Spleen (tissue), 11 donors: ENCODE measurements around the gene ARL6. TPM values are rescaled to one million over a fixed set of nuclear protein-coding genes. Genes with fewer than 3 reads are reported as not detected.

Source experiments
- DNase-seq: peaks from one replicate; pipeline ENCODE4 v3.0.0-alpha.2; 2020
- H3K27ac ChIP-seq, 8 donors: fragments of 200-600 bp; sonication (generic) in 7 of 8; 1 replicate in 4 of 8; 2 replicates in 4 of 8; pipeline versions ENCODE4 v1.5.0 to v1.8.0; 2016 to 2021; ENCODE audit warnings: inconsistent platforms in 4 of 8, mild to moderate bottlenecking in 4 of 8, moderate library complexity in 1 of 8
- H3K27me3 ChIP-seq, 7 donors: fragments of 200-600 bp; sonication (generic) in 6 of 7; replicated peaks in 1 of 7; 1 replicate in 4 of 7; 2 replicates in 3 of 7; pipeline versions ENCODE4 v1.5.0 to v1.8.0; 2016 to 2021; ENCODE audit warnings: inconsistent platforms in 3 of 7, mild to moderate bottlenecking in 1 of 7
- H3K36me3 ChIP-seq, 6 donors: fragments of 200-600 bp; sonication (generic) in 5 of 6; 1 replicate in 4 of 6; 2 replicates in 2 of 6; pipeline versions ENCODE4 v1.5.0 to v1.8.0; 2016 to 2021; ENCODE audit warnings: inconsistent platforms in 2 of 6
- H3K4me1 ChIP-seq, 6 donors: fragments of 200-600 bp; sonication (generic) in 5 of 6; 1 replicate in 3 of 6; 2 replicates in 3 of 6; pipeline versions ENCODE4 v1.5.0 to v1.8.0; 2016 to 2021; ENCODE audit warnings: inconsistent platforms in 3 of 6
- H3K4me3 ChIP-seq, 8 donors: fragments of 200-600 bp; sonication (generic) in 7 of 8; 1 replicate in 4 of 8; 2 replicates in 4 of 8; pipeline versions ENCODE4 v1.5.0 to v1.8.0; 2016 to 2021; ENCODE audit warnings: inconsistent platforms in 4 of 8, mild to moderate bottlenecking in 4 of 8, moderate library complexity in 2 of 8
- H3K9me3 ChIP-seq, 8 donors: fragments of 200-600 bp; sonication (generic) in 7 of 8; 1 replicate in 4 of 8; 2 replicates in 4 of 8; pipeline versions ENCODE4 v1.5.0 to v1.8.0; 2016 to 2021; ENCODE audit warnings: inconsistent platforms in 4 of 8
- CTCF ChIP-seq, 11 experiments: fragments of 200-600 bp in 7 of 11; fragments of 450-650 bp in 4 of 11; sonication (generic) in 4 of 11; IDR thresholded peaks in 8 of 11; conservative IDR thresholded peaks in 3 of 11; 1 replicate in 7 of 11; 2 replicates in 4 of 11; pipeline versions ENCODE4 v1.4.0 to v1.8.0; 2016 to 2021; ENCODE audit warnings: antibody characterized with exemption in 11 of 11, inconsistent platforms in 4 of 11, mild to moderate bottlenecking in 1 of 11
- POLR2A ChIP-seq, 3 donors: fragments of 450-650 bp; IDR thresholded peaks; one replicate each; pipeline ENCODE4 v1.5.1; 2017; ENCODE audit warnings: antibody characterized with exemption in 3 of 3, mild to moderate bottlenecking in 1 of 3
- POLR2AphosphoS5 ChIP-seq, 3 donors: sonication (generic); formaldehyde crosslinking; IDR thresholded peaks; one replicate each; pipeline ENCODE4 v1.5.1; 2017; ENCODE audit warnings: antibody characterized with exemption in 3 of 3
- WGBS, 5 donors: extraction: QIAGEN DNeasy Blood & Tissue Kit in 3 of 5; methylation state at CpG; one replicate each; pipeline versions ENCODE4 v1.1.5 to v1.1.7; 2013 to 2018; 5-methylcytosine and 5-hydroxymethylcytosine counted together
- intact Hi-C: fragments of 100-400 bp; cut with DNase I; formaldehyde crosslinking; loops from one replicate; pipeline ENCODE4 v1.15.0; 2023; ENCODE audit warnings: low total_unique reads
- polyA plus RNA-seq, 3 donors: library from polyadenylated mRNA; stranded (reverse); fragments of 200-250 nt; gene quantifications; one replicate each; pipeline ENCODE4 v1.2.1, GENCODE V29; 2013
- total RNA-seq, 7 donors: library from RNA; depleted of rRNA in 3 of 7; stranded (reverse); fragments of >200 nt in 3 of 7; fragmentation: NEBNext Ultra II Directional in 4 of 7; extraction: Animal tissue kit (Norgen Biotek cat#: 25700) in 4 of 7; gene quantifications; one replicate each; pipeline versions ENCODE4 v1.1.0 to v1.2.1, GENCODE V29; 2016 to 2021
- donor health status: healthy with polysubstance abuse.
- donor health status: DM: no; HTN: no; CAD: no; lungs with moderate emphysema.
- donor health status: DM: no; HTN: no; CAD: no.
- donor health status: Bipolar disorder and iron deficiency.
- donor health status: healthy.
- donor health status: DM: no; HTN: no; CAD: no.
- donor health status: DM: yes; HTN: yes; CAD: no.

The ARL6 gene
- total and polyA plus RNA-seq, 10 donors: 1.3 to 6.9 (median 4.7) TPM

- Histone ChIP-seq H3K4me1 (peaks cover 0 to 3% (median 0%) of the 10 kb centered on the region in 6 donors), H3K4me3 (no peak overlapping the region), H3K9me3 (no peaks in the 10 kb centered on the region), H3K36me3 (no peaks in the 10 kb centered on the region), H3K27me3 (peaks cover 0 to 11% (median 0%) of the 10 kb centered on the region in 7 donors), H3K27ac (no peak overlapping the region)
- intact Hi-C loops: no loop called here
- TF ChIP-seq POLR2AphosphoS5 (IDR thresholded peaks at IDR 0.05) (no peak), POLR2A (IDR thresholded peaks at IDR 0.05) (no peak)
- DNase-seq: no peak
- WGBS, 5 donors: 71 to 86% (median 82%) methylated on average over 2 of the region's 2 CpGs
Observed at GRCh38 chr3:97721446-97721845, 43.1 kb upstream of the ARL6 start.

GRCh38 chr3:97736928-97737327, 27.6 kb upstream of the ARL6 start:
- peak overlapping the region in 3 of 8 donors; percentile 35 to 49 (median 42) for H3K27ac ChIP-seq
- H3K4me3 ChIP-seq: no peak overlapping the region
- intact Hi-C loops: no loop called here
- DNase-seq: no peak
- 19 to 42% (median 35%) methylated on average over 3 of the region's 3 CpGs for WGBS, 5 donors
- no peak for TF ChIP-seq POLR2AphosphoS5 (IDR thresholded peaks at IDR 0.05)
- TF ChIP-seq CTCF (IDR thresholded peaks at IDR 0.05 in 8 of 11, conservative IDR thresholded peaks at IDR 0.05 in 3 of 11): no peak
- no peak for TF ChIP-seq POLR2A (IDR thresholded peaks at IDR 0.05)
- peaks cover 0 to 6% (median 0%) of the 10 kb centered on the region in 7 donors for H3K27me3 ChIP-seq
- H3K9me3 ChIP-seq: no peaks in the 10 kb centered on the region
- no peaks in the 10 kb centered on the region for H3K4me1 ChIP-seq
- no peaks in the 10 kb centered on the region for H3K36me3 ChIP-seq

- Histone ChIP-seq H3K4me1 (no peaks in the 10 kb centered on the region), H3K36me3 (no peaks in the 10 kb centered on the region), H3K4me3 (no peak overlapping the region), H3K9me3 (no peaks in the 10 kb centered on the region), H3K27me3 (no peaks in the 10 kb centered on the region), H3K27ac (no peak overlapping the region)
- no peak for TF ChIP-seq CTCF (IDR thresholded peaks at IDR 0.05 in 8 of 11, conservative IDR thresholded peaks at IDR 0.05 in 3 of 11)
- no peak for TF ChIP-seq POLR2A (IDR thresholded peaks at IDR 0.05)
- no peak for TF ChIP-seq POLR2AphosphoS5 (IDR thresholded peaks at IDR 0.05)
- WGBS, 5 donors: 60 to 85% (median 78%) methylated on average over 1 of the region's 1 CpG
- intact Hi-C loops: no loop called here
- no peak for DNase-seq
Observed at GRCh38 chr3:97738761-97739160, 25.8 kb upstream of the ARL6 start.

GRCh38 chr3:97742036-97742435, 22.5 kb upstream of the ARL6 start:
- TF ChIP-seq POLR2A (IDR thresholded peaks at IDR 0.05): no peak
- no peak for TF ChIP-seq POLR2AphosphoS5 (IDR thresholded peaks at IDR 0.05)
- no peak for TF ChIP-seq CTCF (IDR thresholded peaks at IDR 0.05 in 8 of 11, conservative IDR thresholded peaks at IDR 0.05 in 3 of 11)
- Histone ChIP-seq H3K27me3 (no peaks in the 10 kb centered on the region), H3K27ac (no peak overlapping the region), H3K36me3 (no peaks in the 10 kb centered on the region), H3K4me3 (no peak overlapping the region), H3K4me1 (no peaks in the 10 kb centered on the region), H3K9me3 (no peaks in the 10 kb centered on the region)
- intact Hi-C loops: no loop called here
- DNase-seq: no peak
- 78 to 92% (median 84%) methylated on average over 3 of the region's 3 CpGs for WGBS, 5 donors

GRCh38 chr3:97744289-97744688, 20.3 kb upstream of the ARL6 start:
- 51 to 70% (median 57%) methylated on average over 3 of the region's 3 CpGs for WGBS, 5 donors
- no peaks in the 10 kb centered on the region for H3K4me1 ChIP-seq
- H3K27ac ChIP-seq: no peak overlapping the region
- no peaks in the 10 kb centered on the region for H3K27me3 ChIP-seq
- no peaks in the 10 kb centered on the region for H3K36me3 ChIP-seq
- TF ChIP-seq CTCF (IDR thresholded peaks at IDR 0.05 in 8 of 11, conservative IDR thresholded peaks at IDR 0.05 in 3 of 11): no peak
- TF ChIP-seq POLR2AphosphoS5 (IDR thresholded peaks at IDR 0.05): no peak
- TF ChIP-seq POLR2A (IDR thresholded peaks at IDR 0.05): no peak
- no peak for DNase-seq
- no peaks in the 10 kb centered on the region for H3K9me3 ChIP-seq
- H3K4me3 ChIP-seq: no peak overlapping the region
- intact Hi-C loops: no loop called here
